Chondrocyte (in vitro differentiated cells): ENCODE results near the gene CLEC16A. TPM values are rescaled to one million over a fixed set of nuclear protein-coding genes. Genes with fewer than 3 reads are reported as not detected.
A peak's percentile ranks its signal among the peaks of the same experiment; 100 is the strongest.

Experiments used
- DNase-seq: peaks from one replicate; pipeline ENCODE4 v3.0.0; 2021; ENCODE audit warnings: mixed read lengths, low spot score
- H3K27ac Mint-ChIP-seq: one replicate; pipeline ENCODE4 v1.8.0; 2021; ENCODE audit warnings: mild to moderate bottlenecking, moderate library complexity, mixed read lengths; ENCODE audit not compliant: unreplicated experiment
- H3K27me3 Mint-ChIP-seq: 2 replicates; pipeline ENCODE4 v1.8.0; 2021; ENCODE audit warnings: low read depth, mixed read lengths
- H3K36me3 Mint-ChIP-seq: 2 replicates; pipeline ENCODE4 v1.8.0; 2021; ENCODE audit warnings: low read depth, mixed read lengths
- H3K4me1 Mint-ChIP-seq: 2 replicates; pipeline ENCODE4 v1.8.0; 2021; ENCODE audit warnings: low read depth, mild to moderate bottlenecking, mixed read lengths
- H3K4me3 Mint-ChIP-seq: one replicate; pipeline ENCODE4 v1.8.0; 2021; ENCODE audit warnings: mild to moderate bottlenecking, moderate library complexity, mixed read lengths; ENCODE audit not compliant: unreplicated experiment
- H3K9me3 Mint-ChIP-seq: 2 replicates; pipeline ENCODE4 v1.8.0; 2021; ENCODE audit warnings: low read depth, mixed read lengths
- CTCF ChIP-seq: fragments of 200-600 bp; sonication (generic); IDR thresholded peaks from 2 replicates; pipeline ENCODE4 v1.5.0; 2021; ENCODE audit warnings: antibody characterized with exemption, mild to moderate bottlenecking, moderate library complexity
- total RNA-seq: library from RNA; stranded (reverse); gene quantifications from 3 replicates; pipeline ENCODE4 v1.2.1, GENCODE V29; 2021

CLEC16A gene
- total RNA-seq, 1 donor from 2014 or later, result 17.9 TPM

GRCh38 chr16:10949424-10949970 is 5.1 kb downstream of the CLEC16A start:
- Mint-ChIP-seq H3K36me3 (no peaks in the 10 kb centered on the region), H3K4me3 (no peak overlapping the region), H3K4me1 (peaks cover 59% of the 10 kb centered on the region), H3K27me3 (no peaks in the 10 kb centered on the region), H3K9me3 (no peaks in the 10 kb centered on the region), H3K27ac (peak overlapping the region; percentile 35)
- no peak for DNase-seq
- no peak for TF ChIP-seq CTCF

GRCh38 chr16:10950393-10950792 is 6.0 kb downstream of the CLEC16A start:
- no peak for TF ChIP-seq CTCF
- Mint-ChIP-seq H3K9me3 (no peaks in the 10 kb centered on the region), H3K36me3 (no peaks in the 10 kb centered on the region), H3K4me3 (no peak overlapping the region), H3K27me3 (no peaks in the 10 kb centered on the region), H3K27ac (no peak overlapping the region), H3K4me1 (peaks cover 53% of the 10 kb centered on the region)
- no peak for DNase-seq

GRCh38 chr16:10951026-10951425 is 6.7 kb downstream of the CLEC16A start:
- peaks cover 46% of the 10 kb centered on the region for H3K4me1 Mint-ChIP-seq
- TF ChIP-seq CTCF, result no peak
- DNase-seq, result no peak
- no peaks in the 10 kb centered on the region for H3K27me3 Mint-ChIP-seq
- H3K36me3 Mint-ChIP-seq, result no peaks in the 10 kb centered on the region
- no peak overlapping the region for H3K27ac Mint-ChIP-seq
- no peaks in the 10 kb centered on the region for H3K9me3 Mint-ChIP-seq
- no peak overlapping the region for H3K4me3 Mint-ChIP-seq

GRCh38 chr16:10954903-10955302 is 10.5 kb downstream of the CLEC16A start:
- no peak overlapping the region for H3K27ac Mint-ChIP-seq
- H3K36me3 Mint-ChIP-seq, result peaks cover 2% of the 10 kb centered on the region
- H3K4me1 Mint-ChIP-seq, result peaks cover 20% of the 10 kb centered on the region
- H3K27me3 Mint-ChIP-seq, result no peaks in the 10 kb centered on the region
- H3K4me3 Mint-ChIP-seq, result no peak overlapping the region
- H3K9me3 Mint-ChIP-seq, result no peaks in the 10 kb centered on the region
- no peak for TF ChIP-seq CTCF
- DNase-seq, result no peak

- Mint-ChIP-seq H3K9me3 (no peaks in the 10 kb centered on the region), H3K27me3 (no peaks in the 10 kb centered on the region), H3K4me3 (no peak overlapping the region), H3K27ac (no peak overlapping the region), H3K4me1 (peaks cover 17% of the 10 kb centered on the region), H3K36me3 (peaks cover 6% of the 10 kb centered on the region)
- DNase-seq, result no peak
- TF ChIP-seq CTCF, result no peak
Measured at GRCh38 chr16:10957771-10958482, 13.6 kb downstream of the CLEC16A start.
